HG03520 (cell line): Measurements from ENCODE around the gene SEMG2.

Source experiments
- ATAC-seq: cut with Tn5 transposase; IDR thresholded peaks from one replicate; pipeline ENCODE4 v1.9.1; 2021; ENCODE audit warnings: mild to moderate bottlenecking, moderate library complexity; ENCODE audit not compliant: unreplicated experiment

SEMG2 gene

GRCh38 chr20:45226287-45226686 lies 5.1 kb downstream of the SEMG2 start:
- no peak for ATAC-seq

- ATAC-seq: no peak
These were observed 8.3 kb downstream of the SEMG2 start for GRCh38 chr20:45229264-45230056.

GRCh38 chr20:45230631-45231030 lies 9.5 kb downstream of the SEMG2 start:
- no peak for ATAC-seq

- ATAC-seq: no peak
These were observed 14.8 kb downstream of the SEMG2 start for GRCh38 chr20:45235995-45236394.

- no peak for ATAC-seq
These were observed 17.0 kb downstream of the SEMG2 start for GRCh38 chr20:45238139-45238538.

GRCh38 chr20:45246109-45246508 lies 24.9 kb downstream of the SEMG2 start:
- no peak for ATAC-seq

GRCh38 chr20:45247865-45248264 lies 26.7 kb downstream of the SEMG2 start:
- ATAC-seq: no peak

GRCh38 chr20:45248609-45249008 lies 27.4 kb downstream of the SEMG2 start:
- no peak for ATAC-seq

- ATAC-seq: no peak
These were observed 30.8 kb downstream of the SEMG2 start for GRCh38 chr20:45251884-45252560.

GRCh38 chr20:45253261-45253660 lies 32.1 kb downstream of the SEMG2 start:
- no peak for ATAC-seq

- ATAC-seq: no peak
These were observed 33.5 kb downstream of the SEMG2 start, which contains the start of gene SLPI for GRCh38 chr20:45254383-45255262. TSS of gene SLPI (minus strand) at chr20:45254564. CDS start at chr20:45254543, 21 bp downstream.

GRCh38 chr20:45257161-45257560 lies 36.0 kb downstream of the SEMG2 start:
- no peak for ATAC-seq

GRCh38 chr20:45257711-45258110 lies 36.5 kb downstream of the SEMG2 start:
- no peak for ATAC-seq

- no peak for ATAC-seq
These were observed 37.1 kb downstream of the SEMG2 start for GRCh38 chr20:45258259-45258658.

GRCh38 chr20:45258664-45259063 lies 37.5 kb downstream of the SEMG2 start:
- ATAC-seq: no peak

GRCh38 chr20:45263556-45264266 lies 42.5 kb downstream of the SEMG2 start:
- ATAC-seq: no peak

- ATAC-seq: no peak
These were observed 45.8 kb downstream of the SEMG2 start for GRCh38 chr20:45266977-45267376.

- ATAC-seq: no peak
These were observed 47.4 kb downstream of the SEMG2 start for GRCh38 chr20:45268531-45268930.

- no peak for ATAC-seq
These were observed 47.9 kb downstream of the SEMG2 start for GRCh38 chr20:45269056-45269455.

- no peak for ATAC-seq
These were observed 48.6 kb downstream of the SEMG2 start for GRCh38 chr20:45269754-45270270.
